NCI-H748 (cell line): ENCODE data around the gene BAZ2B.
A peak's percentile ranks its signal among the peaks of the same experiment; 100 is the strongest.

Experiments
- DNase-seq: peaks from one replicate; lab custom pipeline; 2025; ENCODE audit not compliant: unreplicated experiment; lab: John Stamatoyannopoulos, UW

Gene BAZ2B

DNA sequence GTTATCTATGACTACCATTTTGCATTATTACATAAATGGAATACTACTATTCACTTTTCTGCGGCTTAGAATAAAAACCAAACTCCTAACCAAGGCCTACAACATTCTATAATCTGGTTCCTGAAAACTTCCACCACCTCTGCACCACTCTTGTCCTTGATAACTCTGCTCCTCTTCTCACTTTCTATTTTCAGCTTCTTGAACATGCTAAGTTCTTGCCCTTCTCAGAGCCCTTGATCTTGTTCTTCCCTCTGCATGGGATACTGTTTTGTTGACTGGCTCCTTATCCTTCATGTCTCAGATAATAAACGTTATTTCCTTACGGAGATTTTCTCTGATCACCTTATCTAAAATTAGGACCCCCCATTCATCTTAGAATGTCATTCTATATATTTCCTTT lies 264.4 kb downstream of the BAZ2B start:
- DNase-seq: no peak

DNA sequence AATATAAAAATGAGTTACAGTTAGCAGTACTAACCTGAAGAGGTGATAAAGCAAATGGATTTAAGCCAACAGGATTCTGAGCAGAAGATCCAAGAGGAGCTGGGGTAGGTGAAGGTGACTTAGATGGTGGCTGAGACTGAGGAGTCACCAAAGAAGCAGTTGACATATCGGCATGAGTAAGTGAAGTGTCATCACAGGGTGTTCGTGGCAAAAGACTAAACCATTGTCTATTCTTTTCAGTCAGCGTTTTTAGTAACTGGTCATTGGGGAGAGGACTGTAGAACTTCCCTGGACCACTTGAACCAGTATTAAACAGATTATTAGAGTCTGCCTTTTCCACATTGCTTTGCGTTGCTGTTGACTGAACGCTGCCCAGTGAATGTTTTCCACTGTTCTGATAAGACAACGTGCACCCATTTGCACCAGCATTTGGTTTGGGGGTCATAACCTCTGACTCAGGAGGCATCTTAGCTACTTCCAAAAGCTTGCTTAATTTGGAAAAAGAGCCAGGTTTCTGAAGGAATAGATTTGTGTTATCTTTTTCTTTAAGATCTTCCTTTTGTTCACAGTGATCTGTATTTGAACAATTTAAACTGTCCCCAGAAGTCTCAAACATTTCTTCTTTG lies 266.6 kb downstream of the BAZ2B start:
- no peak for DNase-seq

DNA sequence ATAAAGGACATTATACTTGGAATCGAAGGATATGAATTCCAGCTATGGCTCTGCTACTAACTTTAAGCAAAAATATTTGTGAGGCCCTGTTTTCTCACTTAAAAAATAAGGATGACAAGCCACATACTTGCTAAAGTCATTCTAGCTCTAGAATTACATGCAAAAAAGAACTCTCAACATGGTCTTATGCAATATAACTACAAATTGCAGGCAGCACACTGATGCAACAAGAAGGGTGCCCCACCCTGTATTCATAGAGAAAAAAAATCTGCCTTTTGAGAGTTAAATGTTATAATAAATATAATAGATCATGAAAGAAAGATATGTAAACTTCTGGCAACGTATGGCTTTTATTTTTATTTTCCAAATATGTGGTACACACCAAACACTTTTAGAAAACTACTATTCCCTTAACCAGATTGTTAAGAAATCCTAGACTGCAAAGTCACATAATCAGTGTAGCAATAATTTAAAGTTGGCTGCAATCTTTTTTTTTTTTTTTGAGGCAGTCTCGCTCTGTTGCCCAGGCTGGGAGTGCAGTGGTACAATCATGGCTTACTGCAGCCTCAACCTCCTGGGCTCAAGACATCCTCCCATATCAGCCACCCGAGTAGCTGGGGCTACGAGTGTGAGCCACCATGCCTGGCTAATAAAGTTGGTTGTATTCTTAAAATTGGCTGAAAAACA lies 289.6 kb downstream of the BAZ2B start:
- no peak for DNase-seq

DNA sequence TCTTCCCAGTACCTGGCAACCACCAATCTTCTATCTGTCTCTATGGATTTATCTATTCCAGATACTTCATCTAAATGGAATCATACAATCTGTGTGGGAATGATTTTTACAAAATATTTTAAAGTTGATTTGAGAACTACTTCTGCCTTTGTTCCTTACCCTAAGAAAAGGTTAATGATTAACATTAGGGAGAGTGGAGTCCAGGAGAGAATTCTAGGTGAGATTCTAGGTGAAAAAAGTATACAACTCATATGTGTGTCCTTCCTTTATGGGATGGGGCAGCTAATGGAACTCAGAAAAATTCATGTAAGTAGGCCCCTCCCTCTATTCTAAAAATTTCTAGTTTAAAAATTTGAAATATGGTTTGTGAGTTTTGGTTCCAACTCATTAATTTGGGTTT lies 293.9 kb downstream of the BAZ2B start:
- no peak for DNase-seq

DNA sequence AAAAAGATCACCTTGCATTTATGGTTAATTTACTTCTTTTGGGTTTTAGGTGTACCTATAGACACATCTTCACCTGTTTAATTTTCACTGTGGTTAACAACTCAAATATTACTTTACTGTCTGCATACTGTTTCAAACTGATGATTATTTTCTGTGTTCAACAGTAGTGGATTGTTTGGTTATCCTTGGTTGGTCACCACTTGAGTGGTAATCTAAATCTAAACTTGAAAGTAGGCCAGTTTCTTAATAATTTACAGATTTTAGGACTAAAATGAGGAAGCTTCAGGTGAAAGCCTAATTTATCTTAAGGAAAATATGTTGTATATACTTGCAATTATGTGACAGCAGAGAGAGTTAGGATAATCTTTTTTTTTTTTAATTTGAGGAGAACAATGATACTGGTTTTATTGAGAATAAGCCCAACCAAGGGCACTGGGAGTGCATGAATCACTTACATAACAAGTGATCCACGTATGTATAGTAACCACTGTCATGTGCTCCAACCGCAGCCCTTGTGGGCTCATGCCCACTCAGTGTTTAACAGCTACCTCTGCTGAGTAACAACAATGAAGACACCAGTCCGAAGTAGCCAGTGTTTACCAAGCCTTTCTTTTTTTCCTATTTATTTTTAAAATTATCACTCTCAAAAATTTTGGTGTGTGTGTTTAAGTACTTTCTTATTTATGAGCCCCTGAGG lies 298.8 kb downstream of the BAZ2B start:
- peak; percentile 17 for DNase-seq

- no peak for DNase-seq
Observed at GRCh38 chr2:159307942-159308341, 308.4 kb downstream of the BAZ2B start.

- no peak for DNase-seq
Observed at GRCh38 chr2:159300586-159300985, 315.8 kb downstream of the BAZ2B start.

GRCh38 chr2:159298967-159299366 lies 317.4 kb downstream of the BAZ2B start:
- no peak for DNase-seq

GRCh38 chr2:159297042-159297707 lies 319.2 kb downstream of the BAZ2B start:
- peak; percentile 63 for DNase-seq

- DNase-seq: no peak
Observed at GRCh38 chr2:159292157-159292556, 324.2 kb downstream of the BAZ2B start.

GRCh38 chr2:159290289-159290907 lies 325.9 kb downstream of the BAZ2B start:
- DNase-seq: peak; percentile 66

DNA sequence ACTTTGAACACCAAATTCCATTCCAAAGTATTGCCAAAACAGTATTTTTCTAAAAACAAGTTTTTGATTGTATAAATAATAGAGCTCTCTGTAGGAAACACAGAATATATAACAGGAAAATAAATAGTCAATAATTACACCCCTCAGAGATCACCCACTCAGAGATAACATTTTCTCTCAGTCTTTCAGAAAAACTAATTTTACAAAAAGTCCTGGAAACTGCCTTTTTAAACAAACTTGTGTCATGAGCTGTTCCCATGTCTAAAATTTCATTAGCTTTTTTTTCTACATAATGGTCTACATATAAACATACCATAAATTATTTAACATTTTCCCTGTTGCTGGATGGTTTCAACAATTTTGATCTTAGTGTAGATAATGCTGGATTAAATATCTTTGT lies 328.6 kb downstream of the BAZ2B start:
- no peak for DNase-seq

GRCh38 chr2:159286709-159287441 lies 329.5 kb downstream of the BAZ2B start:
- peak; percentile 97 for DNase-seq

GRCh38 chr2:159285929-159286708 lies 330.2 kb downstream of the BAZ2B start, which contains the start of gene WDSUB1:
Gene WDSUB1, minus strand, starts transcription at chr2:159286703. Its CDS starts 3,634 bp downstream, at chr2:159283069.
- DNase-seq: peak; percentile 87

GRCh38 chr2:159285433-159285832 lies 330.9 kb downstream of the BAZ2B start:
- peak; percentile 36 for DNase-seq

- DNase-seq: no peak
Observed at GRCh38 chr2:159283529-159283928, 332.8 kb downstream of the BAZ2B start.

DNA sequence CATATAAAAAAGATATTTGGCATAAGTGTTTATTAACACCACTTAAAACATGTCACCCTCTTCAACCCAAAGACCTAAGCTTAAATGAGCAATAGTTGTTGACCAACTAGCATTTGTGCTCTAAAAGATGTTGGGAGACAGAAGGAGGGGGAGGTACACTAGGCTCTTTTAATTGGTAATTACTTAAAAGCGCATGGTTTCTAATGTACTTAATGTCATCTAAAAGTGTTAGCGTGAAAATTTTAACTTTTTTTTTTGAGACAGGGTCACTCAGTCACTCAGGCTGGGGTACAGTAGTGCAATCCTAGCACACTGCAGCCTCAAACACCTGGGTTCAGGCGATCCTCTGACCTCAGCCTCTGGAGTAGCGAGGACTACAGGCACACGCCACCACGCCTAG lies 335.3 kb downstream of the BAZ2B start:
- no peak for DNase-seq

GRCh38 chr2:159279700-159280099 lies 336.6 kb downstream of the BAZ2B start:
- no peak for DNase-seq

- no peak for DNase-seq
Observed at GRCh38 chr2:159275111-159275510, 341.2 kb downstream of the BAZ2B start.

- no peak for DNase-seq
Observed at GRCh38 chr2:159272156-159272555, 344.2 kb downstream of the BAZ2B start.
